ENCODE measurements around the gene TMEM121.

The TMEM121 gene

DNA sequence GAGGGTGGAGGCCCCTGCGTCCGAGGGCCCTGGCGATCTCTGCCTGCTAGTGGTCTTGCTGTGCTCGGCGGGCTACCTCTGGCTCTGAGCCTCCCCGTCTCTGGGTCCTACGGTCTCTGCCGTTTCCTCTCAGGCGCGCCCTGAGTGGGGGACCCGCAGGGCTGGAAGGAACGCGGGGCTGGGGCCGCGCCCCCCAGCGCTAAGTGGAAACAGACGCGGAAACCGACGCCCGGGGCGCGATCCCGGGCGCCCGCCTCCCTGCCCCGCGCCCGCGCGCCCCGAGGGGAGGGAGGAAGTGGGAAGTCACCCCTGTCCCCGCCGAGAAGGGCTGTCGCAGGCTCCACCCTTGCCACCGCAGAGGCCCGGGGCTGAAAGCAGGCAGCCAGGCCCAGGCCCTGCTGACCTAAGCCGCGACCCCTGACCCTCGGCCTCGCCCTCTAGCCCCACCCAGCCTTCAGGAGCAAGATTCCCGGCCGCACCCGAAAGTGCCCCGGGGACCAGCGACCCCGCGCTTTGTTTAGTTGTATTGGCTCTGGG is 38.9 kb upstream of the TMEM121 start:
- no peak for DNase-seq (ENCODE audit: low spot score)

DNA sequence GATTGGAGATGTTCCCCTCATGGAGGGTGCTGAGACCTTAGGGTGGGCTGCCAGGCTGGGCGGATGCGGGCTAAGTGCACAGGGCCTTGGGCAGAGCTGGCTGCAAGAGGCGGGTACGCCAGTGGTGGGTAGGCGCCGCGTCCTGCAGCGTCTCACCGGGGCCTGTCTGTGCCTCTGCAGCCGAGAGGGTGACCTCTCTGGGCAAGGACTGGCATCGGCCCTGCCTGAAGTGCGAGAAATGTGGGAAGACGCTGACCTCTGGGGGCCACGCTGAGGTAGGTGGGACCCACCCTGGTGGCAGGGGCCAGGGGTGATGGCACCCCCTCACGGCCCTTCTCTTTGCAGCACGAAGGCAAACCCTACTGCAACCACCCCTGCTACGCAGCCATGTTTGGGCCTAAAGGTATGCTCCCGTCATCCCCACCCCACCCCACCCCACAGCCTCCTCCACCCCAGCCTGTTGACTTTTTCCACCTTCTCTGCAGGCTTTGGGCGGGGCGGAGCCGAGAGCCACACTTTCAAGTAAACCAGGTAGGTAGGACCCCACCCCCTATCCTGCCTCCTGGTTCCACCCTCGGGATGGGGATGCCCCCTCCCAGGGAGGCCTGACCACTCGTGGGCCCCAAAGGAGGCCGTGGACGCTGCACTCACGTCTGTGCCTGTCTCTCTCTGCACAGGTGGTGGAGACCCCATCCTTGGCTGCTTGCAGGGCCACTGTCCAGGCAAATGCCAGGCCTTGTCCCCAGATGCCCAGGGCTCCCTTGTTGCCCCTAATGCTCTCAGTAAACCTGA is 38.2 kb upstream of the TMEM121 start:
- no peak for DNase-seq (ENCODE audit: low spot score)

DNA sequence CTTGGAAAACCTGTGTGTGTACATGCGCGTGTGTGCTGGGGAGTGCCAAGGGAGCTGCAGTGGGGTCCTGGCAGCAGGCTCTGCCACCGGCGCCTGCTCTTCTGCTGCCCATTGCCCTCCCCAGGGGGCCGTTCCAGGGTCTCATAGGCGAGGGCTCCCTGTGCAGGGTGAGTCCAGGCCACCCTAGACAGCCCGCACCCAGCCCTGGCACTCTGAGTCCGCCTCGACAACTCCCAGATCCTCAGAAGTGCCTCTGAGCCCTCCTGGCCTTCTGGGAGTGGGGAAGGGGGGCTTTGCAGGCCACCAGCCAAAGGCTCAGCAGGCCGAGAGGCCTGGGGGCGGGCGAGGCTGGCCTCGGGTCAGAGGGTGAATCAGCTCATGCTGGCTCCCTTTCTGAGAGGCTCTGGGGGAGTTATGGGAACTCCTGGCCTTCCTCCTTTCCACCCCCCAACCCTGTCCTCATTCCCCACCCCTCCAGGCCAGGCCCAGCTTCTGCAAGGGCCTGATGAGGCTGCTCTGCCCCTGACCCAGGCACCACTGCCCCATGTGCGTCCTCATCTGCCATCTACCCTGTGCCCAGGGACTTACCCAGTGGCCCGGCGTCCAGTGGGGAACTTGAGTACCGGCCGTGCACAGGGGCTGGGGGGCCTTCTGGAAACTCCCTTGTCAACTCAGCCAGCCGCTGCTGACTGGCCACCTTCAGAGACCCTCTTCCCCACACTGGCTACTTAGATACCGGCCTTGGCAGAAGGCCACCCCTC is 37.4 kb upstream of the TMEM121 start:
- DNase-seq (ENCODE audit: low spot score) = no peak

DNA sequence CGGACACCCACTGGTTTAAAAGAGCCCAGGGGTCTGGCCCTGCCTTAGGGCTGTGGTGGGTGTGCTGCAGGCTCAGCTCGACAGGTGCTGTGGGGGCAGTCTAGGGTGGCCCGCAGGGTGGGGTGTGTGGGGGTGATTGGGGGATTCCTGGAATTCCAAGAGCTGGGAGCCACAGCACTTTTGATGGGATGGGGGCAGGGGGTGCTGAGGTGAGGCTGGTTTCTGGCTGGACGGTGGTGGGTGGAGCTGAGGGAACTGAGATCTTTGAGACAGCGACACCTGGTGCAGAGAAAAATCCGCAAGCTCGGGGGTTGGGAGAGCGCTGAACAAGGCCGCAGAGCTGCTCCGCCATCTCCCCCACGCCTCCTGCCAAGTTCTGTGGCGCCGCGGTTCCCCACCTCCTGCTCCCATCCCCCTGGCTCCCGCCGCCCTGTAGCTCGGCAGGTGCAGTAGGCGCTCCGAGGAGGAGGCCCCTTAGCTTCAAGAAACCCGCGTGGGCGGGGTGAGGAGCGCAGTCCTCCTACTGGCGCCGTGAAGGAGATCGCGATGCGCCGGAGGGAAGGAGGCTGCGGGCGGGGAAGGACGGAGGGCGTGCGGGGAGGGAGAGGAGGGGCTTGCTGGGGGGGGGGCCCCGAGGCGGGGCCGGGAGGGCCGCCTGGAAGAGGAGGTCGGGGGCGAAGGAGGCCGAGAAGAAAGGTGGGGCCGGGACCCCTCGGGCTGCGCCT is 36.7 kb upstream of the TMEM121 start:
- DNase-seq (ENCODE audit: low spot score) = peak; percentile 54

DNA sequence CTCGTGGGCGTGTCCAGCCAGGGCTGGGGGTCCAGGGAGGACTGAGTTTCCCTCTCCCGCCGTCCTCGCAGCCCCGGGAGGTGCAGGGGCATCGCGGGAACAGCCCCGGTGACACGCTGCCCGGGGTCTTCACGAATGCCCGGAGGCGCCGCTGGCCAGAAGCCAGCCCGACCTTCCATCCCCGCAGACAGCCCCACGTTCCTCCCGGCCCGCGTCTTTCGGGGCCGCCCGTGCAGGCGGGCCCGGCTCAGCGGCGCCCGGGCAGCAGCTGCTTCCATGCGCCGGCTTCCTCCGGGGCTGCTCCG is 36.2 kb upstream of the TMEM121 start:
- no peak for DNase-seq (ENCODE audit: low spot score)

DNA sequence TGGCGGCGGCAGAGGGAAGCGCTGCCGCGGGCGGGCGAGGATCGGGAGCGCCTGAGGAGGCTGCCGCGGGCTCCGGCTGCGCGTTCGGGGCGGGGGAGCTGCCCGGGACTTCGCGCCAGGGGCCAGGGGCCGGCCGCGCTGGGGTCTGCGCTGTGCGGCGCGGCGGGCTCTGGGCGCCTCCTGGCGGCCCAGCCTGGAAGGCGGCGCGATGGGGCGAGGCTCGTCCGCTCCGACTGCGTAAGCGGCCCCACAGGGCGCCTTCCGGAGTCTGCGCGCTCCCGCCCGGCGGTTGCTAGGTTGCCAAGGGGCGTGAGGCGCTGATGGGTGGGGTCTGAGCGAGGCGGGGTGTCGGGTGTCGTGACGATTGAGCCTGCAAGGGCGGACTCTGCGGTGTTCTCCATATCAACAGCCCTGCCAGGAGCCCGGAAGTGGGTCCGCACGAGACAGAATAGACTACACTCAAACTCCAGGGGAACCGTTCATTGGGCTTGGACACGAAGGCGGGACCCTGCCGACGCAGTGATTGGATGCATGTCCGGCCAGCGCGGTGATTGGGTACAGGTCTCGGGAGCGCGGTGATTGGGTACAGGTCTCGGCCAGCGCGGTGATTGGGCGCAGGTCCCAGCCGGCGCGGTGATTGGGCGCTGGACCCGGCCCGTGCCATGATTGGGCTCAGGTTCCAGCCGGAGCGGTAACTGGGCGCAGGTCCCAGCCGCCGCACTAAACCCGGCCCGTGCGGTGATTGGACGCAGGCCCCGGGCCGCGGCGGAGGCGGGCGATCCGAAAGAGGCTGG is 35.6 kb upstream of the TMEM121 start, which contains the start of gene TEDC1:
TSS of gene TEDC1 (plus strand) at position 675 of the 794 bp plus-strand sequence. CDS start 130 bp downstream, outside the sequence.
- DNase-seq (ENCODE audit: low spot score) = peak; percentile 99

DNA sequence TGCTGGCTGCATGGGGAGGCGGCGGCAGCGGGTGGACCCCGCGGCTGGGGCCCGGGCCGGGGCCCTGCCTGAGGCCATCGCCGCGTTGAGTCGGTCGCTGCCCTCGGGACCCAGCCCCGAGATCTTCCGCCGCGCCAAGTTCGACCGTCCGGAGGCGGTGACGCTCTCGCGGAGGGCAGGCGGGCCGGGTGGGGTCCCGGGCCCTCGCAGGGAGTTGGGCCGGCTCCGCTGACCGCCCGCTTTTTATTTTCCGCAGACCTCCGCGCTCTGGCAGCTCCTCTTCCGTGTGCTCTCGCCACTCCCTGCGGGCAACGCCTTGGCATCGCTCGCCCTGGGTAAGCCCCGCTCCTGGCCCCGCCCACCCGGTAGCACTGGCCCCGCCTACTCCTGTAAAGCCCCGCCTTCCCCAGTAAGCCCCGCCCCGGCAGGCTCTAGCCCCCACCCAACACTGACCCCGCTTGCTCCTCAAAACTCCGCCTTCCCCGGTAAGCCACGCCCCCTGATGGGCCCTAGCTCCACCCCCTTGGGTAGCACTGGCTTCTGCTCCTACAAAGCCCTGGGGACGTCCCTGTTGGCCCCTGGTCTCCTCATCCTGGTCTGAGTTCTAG is 34.9 kb upstream of the TMEM121 start:
- DNase-seq (ENCODE audit: low spot score) = peak; percentile 65

DNA sequence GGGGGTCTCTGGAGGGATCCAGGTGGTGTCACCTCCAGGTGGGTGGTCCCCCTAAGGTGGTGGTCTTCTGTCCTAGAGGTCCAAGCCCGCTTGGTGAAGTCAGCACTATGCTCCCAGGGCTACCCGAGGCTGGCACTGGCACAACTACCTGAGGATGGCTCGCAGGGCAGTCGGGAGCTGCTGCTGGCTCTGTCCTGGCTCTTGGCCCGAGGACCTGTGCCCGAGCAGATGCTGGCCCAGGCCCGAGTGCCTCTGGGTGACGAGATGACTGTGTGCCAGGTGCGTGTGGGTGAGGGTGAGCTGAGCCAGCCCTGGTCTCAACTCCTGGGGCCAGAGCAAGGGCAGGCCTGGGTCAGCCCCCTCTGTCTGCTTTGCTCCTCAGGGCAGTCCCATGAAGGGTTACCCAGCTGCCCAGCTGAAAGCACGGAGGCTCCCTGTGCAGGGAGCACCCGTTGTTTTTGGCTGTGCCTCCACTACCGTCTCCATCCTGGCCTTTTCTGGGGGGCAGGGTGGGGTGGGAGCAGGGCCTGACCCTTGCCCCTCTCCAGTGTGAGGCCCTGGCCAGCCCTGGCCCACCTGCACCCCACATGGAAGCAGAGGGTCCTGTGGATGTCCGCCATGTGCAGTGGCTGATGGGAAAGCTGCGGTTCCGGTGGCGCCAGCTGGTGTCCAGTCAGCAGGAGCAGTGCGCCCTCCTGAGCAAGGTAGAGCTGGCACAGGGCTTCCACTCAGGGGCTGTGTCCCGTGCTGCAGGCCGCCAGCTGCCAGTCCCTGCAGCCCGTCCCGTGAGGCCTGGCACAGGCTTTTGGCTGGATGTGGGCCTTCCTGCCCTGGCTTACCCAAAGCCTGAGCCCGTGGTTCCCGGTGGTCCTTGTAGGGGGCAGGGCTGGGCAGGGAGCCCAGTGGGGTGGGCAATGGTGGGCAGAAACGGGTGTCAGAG is 34.1 kb upstream of the TMEM121 start:
- DNase-seq (ENCODE audit: low spot score) = no peak

DNA sequence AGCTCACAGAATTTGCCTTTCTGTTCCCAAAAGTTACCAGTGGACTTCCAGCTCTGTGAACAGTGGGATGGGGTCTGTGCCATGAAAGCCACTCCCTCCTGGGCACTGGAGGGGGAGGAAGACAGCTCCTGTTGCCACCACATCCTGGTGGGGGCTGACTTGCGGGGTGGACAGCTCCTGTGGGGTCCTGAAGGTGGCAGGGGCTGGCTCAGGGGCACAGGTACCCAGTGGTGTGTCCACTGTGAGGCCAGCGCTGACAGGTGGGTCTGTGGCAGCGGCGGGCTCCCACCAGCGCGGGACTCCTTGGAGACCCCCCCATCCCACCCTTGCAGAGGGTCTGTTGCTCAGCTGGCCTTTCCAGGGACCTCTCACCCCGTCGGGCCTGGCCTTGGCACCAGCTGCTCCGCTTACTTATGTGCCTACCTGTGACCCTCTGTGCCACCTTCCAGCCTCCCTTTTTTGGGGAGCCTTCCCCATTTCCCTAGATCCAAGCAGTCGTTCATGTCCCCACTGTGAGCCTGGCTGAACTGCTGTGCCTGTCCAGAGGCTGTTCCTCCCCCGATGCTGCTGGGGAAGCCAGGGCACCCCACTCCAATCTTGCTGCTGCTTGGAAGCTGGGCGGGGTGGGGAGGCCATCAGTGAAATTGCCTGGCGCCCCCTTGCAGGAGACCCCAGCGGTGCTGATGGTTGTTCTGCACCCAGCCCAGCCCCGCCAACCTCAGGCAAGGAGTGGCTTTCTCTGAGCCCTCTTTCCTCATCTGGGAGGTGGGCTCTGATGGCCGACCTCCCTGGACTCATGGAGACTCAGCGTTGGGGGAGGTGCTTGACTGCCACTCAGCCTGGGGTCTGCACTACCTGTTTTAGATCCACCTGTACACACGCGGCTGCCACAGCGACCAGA is 33.2 kb upstream of the TMEM121 start:
- DNase-seq (ENCODE audit: low spot score) = no peak

DNA sequence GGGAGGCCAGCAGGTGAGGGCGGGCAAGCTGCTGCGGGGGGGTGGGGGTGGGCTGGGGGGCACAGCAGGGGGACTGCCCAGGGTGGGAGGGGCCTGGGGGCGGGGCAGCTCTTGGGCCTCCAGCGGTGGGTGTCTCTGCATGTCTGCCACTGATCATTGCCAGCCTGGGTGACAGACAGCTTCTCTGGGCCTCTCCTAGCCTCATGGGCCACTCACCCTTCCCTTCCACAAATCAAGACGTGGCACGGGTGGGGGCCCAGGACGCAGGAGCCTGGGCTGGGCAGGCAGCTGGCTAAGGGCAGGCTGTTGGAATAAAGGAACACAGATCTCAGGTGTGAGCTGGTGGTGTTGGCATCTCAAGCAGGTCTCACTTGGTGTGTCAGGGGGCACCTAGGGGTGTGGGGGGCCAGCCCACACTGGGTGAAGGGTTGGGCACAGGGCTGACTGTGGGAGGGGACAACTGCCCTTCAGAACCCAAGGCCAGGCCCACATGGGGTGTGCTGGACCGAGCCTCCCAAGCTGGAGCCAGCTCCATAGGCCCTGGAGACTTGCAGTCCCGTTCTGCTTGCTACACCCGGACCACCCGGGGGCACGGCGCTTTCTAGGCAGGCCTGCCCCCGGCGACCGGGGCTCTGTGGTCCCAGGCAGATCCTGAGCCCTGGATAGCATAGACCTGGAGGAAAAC is 32.3 kb upstream of the TMEM121 start:
- no peak for DNase-seq (ENCODE audit: low spot score)

DNA sequence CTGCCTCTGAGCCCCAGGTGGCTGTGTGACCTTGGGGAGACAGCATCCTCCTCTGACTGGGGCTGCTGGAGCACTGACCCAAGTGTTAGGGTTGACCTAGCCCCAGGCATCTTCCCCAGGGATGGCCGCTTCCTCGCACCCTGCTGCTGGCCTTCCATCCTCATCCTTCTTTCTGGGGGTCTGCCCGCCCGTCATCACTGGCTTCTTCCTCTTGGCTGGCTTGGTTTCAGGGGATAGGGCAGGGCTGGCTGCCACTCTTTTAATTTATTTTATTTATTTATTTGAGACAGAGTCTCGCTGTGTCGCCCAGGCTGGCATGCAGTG is 31.8 kb upstream of the TMEM121 start:
- no peak for DNase-seq (ENCODE audit: low spot score)

DNA sequence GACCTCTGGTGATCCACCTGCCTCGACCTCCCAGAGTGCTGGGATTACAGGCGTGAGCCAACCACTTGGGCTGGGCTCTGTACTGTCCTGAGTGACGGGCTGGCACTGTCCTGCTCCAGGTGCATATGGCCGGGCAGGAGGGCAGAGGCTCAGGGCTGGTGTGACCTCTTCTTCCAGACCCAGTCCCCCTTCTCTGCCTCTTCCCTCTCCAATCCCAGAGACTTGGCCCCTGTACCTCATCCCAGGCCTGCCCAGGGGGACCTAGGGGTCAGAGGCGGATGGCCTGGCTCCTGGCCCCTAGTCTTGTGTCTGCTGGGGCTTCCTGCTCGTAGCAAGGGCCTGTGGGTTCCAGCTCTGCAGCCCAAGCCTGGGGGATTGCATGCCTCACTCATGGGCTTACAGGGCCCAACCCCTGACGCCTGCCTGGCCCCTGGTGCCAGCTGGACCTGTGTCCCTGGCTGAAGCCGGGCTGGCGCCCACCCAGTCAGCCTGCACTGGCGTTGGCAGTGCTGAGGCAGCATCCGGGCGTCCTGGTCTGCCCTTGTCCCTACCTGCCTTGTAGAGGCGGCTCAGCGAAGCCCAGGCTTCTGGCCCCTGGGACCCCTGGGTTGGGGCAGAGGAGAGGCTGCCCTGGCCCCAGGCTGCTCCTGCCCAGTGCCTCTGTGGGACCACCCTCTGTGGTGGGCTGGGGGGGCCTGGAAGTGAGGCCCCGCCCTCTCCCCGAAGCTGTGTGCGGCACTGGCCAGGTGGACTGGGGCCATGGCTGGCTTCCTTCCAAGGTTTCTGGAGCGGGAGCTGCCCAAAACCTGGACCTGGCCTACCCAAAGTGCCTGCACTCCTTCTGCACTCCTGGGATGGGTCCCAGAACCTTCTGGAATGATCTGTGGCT is 31.0 kb upstream of the TMEM121 start:
- DNase-seq (ENCODE audit: low spot score) = no peak

DNA sequence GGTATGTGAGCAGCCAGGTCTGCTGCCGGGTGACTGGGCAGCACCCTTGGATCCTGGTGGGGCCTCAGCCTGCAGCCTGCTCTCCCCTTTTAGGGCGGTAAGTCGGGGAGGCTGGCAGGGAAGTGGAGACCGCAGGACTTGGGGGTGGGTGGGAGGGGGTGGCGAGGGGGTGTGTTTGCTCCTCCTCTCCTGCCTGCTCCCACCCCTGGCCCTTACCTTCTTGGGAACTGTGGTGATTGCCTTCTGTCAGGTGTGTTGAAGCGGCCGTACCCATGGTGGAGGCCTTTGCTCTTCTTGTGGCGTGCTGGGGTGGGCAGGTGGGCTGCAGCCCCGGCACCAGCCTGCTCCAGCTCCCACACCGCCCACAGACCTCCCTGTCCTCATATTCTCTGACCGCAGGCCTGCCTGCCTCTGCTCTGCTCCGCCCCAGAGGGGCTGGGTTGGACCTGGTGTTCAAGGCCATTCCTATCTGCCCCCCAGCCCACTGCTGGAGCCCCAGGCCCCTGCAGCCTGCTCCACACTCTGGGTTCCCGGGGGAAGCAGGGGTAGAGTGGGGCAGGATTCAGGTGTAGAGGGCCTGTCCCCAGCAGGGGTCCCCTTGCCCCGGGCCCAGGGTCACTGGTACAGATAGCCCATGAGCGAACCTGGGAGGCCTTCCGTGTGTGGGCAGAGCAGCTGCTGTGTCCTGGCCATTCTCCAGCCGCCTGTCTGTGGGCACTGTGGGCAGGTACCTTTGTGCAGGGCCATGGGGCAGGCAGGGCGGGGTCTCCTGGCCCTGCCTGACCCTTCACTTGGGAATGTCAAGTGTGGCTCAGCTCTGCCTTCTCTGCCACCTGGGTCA is 30.2 kb upstream of the TMEM121 start:
- no peak for DNase-seq (ENCODE audit: low spot score)

DNA sequence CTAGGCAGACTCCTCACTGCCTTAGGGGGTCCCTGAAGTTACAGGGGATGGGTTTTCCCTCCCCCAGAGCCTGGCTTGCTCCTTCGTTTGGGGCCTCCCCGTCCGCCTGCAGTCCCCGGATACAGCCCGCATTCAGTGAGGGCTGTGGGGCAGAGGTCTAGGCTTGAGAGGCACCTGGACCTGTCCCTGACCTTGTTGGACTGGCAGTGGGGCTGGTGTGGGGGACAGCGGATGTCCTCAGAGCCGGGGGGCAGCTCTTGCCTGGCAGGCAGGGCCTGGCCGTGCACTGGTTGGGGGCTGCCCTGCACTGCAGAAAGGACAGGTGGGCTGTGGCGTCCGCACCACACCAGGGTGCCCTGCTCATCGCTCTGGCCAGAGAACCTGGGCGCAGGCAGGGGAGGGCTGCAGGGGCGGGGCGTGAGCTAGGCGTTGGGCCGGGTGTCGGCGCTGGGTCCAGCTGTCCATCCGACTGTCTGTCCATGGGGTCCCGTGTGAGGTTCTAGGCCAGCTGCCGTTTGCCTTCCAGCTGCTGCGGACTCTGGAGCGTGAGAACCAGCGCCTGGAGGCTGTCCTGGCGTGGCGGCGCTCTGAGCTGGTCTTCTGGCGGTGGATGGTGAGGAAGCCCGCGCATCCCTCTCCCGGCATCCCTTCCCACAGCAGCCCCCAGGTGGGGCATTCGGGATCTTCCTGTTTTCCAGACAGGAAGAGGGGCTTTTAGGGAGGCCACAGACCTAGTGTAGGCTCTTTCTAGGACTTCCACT is 29.4 kb upstream of the TMEM121 start:
- no peak for DNase-seq (ENCODE audit: low spot score)

DNA sequence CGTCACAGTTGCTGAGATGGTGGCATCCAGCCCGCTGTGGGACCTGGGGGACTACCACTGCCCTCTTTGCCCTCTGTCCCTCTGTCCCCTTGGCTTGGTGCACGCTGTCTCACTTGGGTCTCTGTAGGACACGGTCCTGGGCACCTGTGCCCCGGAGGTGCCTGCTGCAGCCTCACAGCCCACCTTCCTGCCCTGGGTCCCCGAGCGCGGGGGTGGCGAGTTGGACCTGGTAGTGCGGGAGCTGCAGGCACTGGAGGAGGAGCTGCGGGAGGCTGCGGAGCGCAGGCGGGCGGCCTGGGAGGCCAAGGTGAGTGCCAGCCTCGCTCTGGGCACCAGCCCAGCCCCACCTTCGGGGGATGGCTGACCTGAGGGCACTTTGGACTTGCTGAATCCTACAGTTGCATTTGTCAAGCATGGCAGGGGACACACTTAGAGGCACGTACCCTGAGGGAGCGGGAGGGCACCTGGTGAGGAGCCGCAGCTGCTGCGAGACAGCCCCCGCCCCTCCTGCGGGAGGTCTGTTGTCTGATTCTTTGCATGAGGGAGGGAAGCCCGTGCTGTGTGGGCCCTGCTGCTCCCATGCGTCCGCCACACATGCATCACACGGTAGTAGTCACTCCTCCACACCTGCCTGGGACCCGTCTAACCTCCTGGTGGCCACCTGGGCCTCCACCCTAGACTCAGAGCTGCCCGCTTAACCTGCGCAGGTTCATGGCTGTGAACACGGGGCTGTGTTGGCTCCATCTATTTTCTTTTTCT is 28.5 kb upstream of the TMEM121 start:
- no peak for DNase-seq (ENCODE audit: low spot score)

Measured in AG08395 (cell line).